GM12878 (cell line): ENCODE data around the gene SUMF2. TPM values are rescaled to one million over a fixed set of nuclear protein-coding genes. Genes with fewer than 3 reads are reported as not detected.

Experiments used
- ATAC-seq: fragments of 200-7000 bp; cut with Tn5 transposase; 3 replicates; pipeline ENCODE4 v1.9.1; 2020; ENCODE audit warnings: mild to moderate bottlenecking, moderate library complexity
- BruUV-seq: library from RNA; stranded (reverse); fragments of 400-500 nt; replicated peaks from 2 replicates; lab custom pipeline; 2021; lab: Mats Ljungman, UMichigan
- CTCF ChIA-PET: fragments of 300-600 bp; sonication (Branson Sonifier 250); formaldehyde crosslinking; extraction: SDS; loops from one replicate; lab custom pipeline; 2021; ENCODE audit warnings: inconsistent platforms; lab: Yijun Ruan, JAX
- POLR2A ChIA-PET: fragments of 350-600 bp; formaldehyde crosslinking; extraction: SDS; loops from one replicate; lab custom pipeline; 2021; ENCODE audit warnings: inconsistent platforms; lab: Charles Lee
- RAD21 ChIA-PET: fragments of 300-600 bp; sonication (Branson Sonifier 250); formaldehyde crosslinking; loops from one replicate; lab custom pipeline; 2023; ENCODE audit warnings: antibody characterized with exemption; ENCODE audit not compliant: unreplicated experiment; lab: Charles Lee
- SMC1A ChIA-PET: fragments of 300-600 bp; sonication (Branson Sonifier 250); formaldehyde crosslinking; loops from one replicate; lab custom pipeline; 2023; ENCODE audit not compliant: unreplicated experiment, uncharacterized antibody; lab: Charles Lee
- DNase-seq: peaks from one replicate; pipeline ENCODE4 v3.0.0-alpha.2; 2011; ENCODE audit warnings: low read depth, low spot score
- FAIRE-seq: peaks from 3 replicates; lab custom pipeline; 2011; peaks lifted over from hg19 to GRCh38; lab: Jason Lieb, UNC
- H2AFZ ChIP-seq: 2 replicates; pipeline ENCODE4 v1.6.0; 2011; ENCODE audit warnings: low read depth, low read length, control low read depth; ENCODE audit not compliant: control insufficient read depth
- H3K27ac ChIP-seq: 2 replicates; pipeline ENCODE4 v1.5.1; 2011; ENCODE audit warnings: control low read depth; ENCODE audit not compliant: control insufficient read depth, insufficient read depth
- H3K27me3 ChIP-seq, 2 experiments: replicated peaks in 1 of 2; 2 replicates each; pipeline versions ENCODE4 v1.6.0 to v1.6.1; 2011; ENCODE audit warnings: low read length in 1 of 2; ENCODE audit not compliant: control insufficient read depth in 2 of 2, insufficient read depth in 2 of 2
- H3K36me3 ChIP-seq, 2 experiments: 2 replicates each; pipeline ENCODE4 v1.5.1; 2011; ENCODE audit warnings: low read length in 1 of 2; ENCODE audit not compliant: control insufficient read depth in 2 of 2, insufficient read depth in 2 of 2
- H3K4me1 ChIP-seq: 2 replicates; pipeline ENCODE4 v1.6.1; 2011; ENCODE audit warnings: mild to moderate bottlenecking, low read length, moderate library complexity, mixed read lengths; ENCODE audit not compliant: control insufficient read depth, insufficient read depth
- H3K4me2 ChIP-seq: 2 replicates; pipeline ENCODE4 v1.6.0; 2011; ENCODE audit warnings: control low read depth; ENCODE audit not compliant: control insufficient read depth, insufficient read depth
- H3K4me3 ChIP-seq: fragments of 200-600 bp; sonication (generic); 2 replicates; pipeline ENCODE4 v1.5.1; 2016
- H3K79me2 ChIP-seq: 2 replicates; pipeline ENCODE4 v1.6.0; 2011; ENCODE audit warnings: low read length; ENCODE audit not compliant: control insufficient read depth, insufficient read depth
- H3K9ac ChIP-seq: 2 replicates; pipeline ENCODE4 v1.8.0; 2011; ENCODE audit warnings: low read length, control low read depth, mixed read lengths; ENCODE audit not compliant: control insufficient read depth, insufficient read depth
- H3K9me3 ChIP-seq: replicated peaks from 3 replicates; pipeline ENCODE4 v1.5.1; 2011; ENCODE audit warnings: mild to moderate bottlenecking, low read length; ENCODE audit not compliant: control insufficient read depth, insufficient read depth
- H4K20me1 ChIP-seq: 2 replicates; pipeline ENCODE4 v1.6.0; 2011; ENCODE audit not compliant: control insufficient read depth, insufficient read depth
- TCF12 ChIP-seq: IDR thresholded peaks from 2 replicates; pipeline ENCODE4 v1.6.1; 2011; ENCODE audit warnings: low read depth, mild to moderate bottlenecking, low read length
- TCF7 ChIP-seq: IDR thresholded peaks from 2 replicates; pipeline ENCODE4 v1.6.1; 2014; ENCODE audit warnings: antibody characterized with exemption, borderline replicate concordance
- YY1 ChIP-seq: IDR thresholded peaks from 2 replicates; pipeline ENCODE4 v1.6.1; 2011; ENCODE audit warnings: low read depth, mild to moderate bottlenecking, low read length
- ZSCAN29 ChIP-seq: fragments of 450-650 bp; IDR thresholded peaks from 2 replicates; pipeline ENCODE4 v1.6.1; 2017; ENCODE audit warnings: mild to moderate bottlenecking, moderate library complexity
- WGBS: methylation state at CpG from one replicate; pipeline ENCODE4 v1.1.6; 2016; ENCODE audit warnings: low lambda C conversion rate; ENCODE audit not compliant: insufficient replicate concordance, insufficient coverage; ENCODE audit errors: missing lambda C conversion rate; 5-methylcytosine and 5-hydroxymethylcytosine counted together
- in situ Hi-C: fragments of 300-500 bp; cut with MboI; formaldehyde crosslinking; loops from 9 replicates; pipeline ENCODE4 v1.14.3; 2018; ENCODE audit warnings: mixed read lengths
- intact Hi-C: fragments of 100-400 bp; cut with micrococcal nuclease; formaldehyde crosslinking; loops from one replicate; pipeline ENCODE4 v1.14.2; 2022; ENCODE audit not compliant: unreplicated experiment
- polyA plus RNA-seq, 11 experiments: library from polyadenylated mRNA; depleted of rRNA in 4 of 11; unstranded in 6 of 11; stranded (reverse) in 5 of 11; fragments of >200 nt; fragmentation: Nextera tagmentation in 4 of 11; fragmentation: Illumina TruSeq in 1 of 11; extraction: Ambion mirVana in 4 of 11; extraction: Trizol in 1 of 11; gene quantifications; 1 replicate in 1 of 11; 2 replicates in 10 of 11; pipeline versions ENCODE4 v1.2.1 to v1.2.3, GENCODE V29; 2011 to 2016; ENCODE audit warnings: inconsistent platforms in 2 of 11, missing spikeins in 2 of 11, low read depth in 1 of 11
- total RNA-seq, 4 experiments: library from RNA; depleted of rRNA in 3 of 4; stranded (reverse); fragments of >200 nt in 3 of 4; fragmentation: Illumina TruSeq in 1 of 4; extraction: Trizol in 1 of 4; gene quantifications; 2 replicates each; pipeline versions ENCODE4 v1.2.1 to v1.2.3, GENCODE V29; 2013 to 2021
- TF ChIP-seq, protein P1 (sequence below): IDR thresholded peaks from 2 replicates; pipeline ENCODE4 v1.6.1; 2011; ENCODE audit warnings: mild to moderate bottlenecking, low read depth, low read length, moderate library complexity; ENCODE audit not compliant: insufficient replicate concordance
- TF ChIP-seq, protein P2 (sequence below): fragments of 150-350 bp; IDR thresholded peaks from 2 replicates; pipeline ENCODE4 v1.6.1; 2014; ENCODE audit warnings: mild to moderate bottlenecking, low read depth, low read length
- TF ChIP-seq, protein P3 (sequence below): fragments of 450-650 bp; IDR thresholded peaks from 2 replicates; pipeline ENCODE4 v1.6.1; 2014; ENCODE audit warnings: mild to moderate bottlenecking
- TF ChIP-seq, protein P4 (sequence below): fragments of 450-650 bp; formaldehyde crosslinking; IDR thresholded peaks from 2 replicates; pipeline ENCODE4 v1.4.0; 2020; ENCODE audit warnings: mild to moderate bottlenecking, moderate library complexity
- TF ChIP-seq, protein P5 (sequence below): IDR thresholded peaks from 2 replicates; pipeline ENCODE4 v1.6.1; 2011; ENCODE audit warnings: borderline replicate concordance, low read depth, mild to moderate bottlenecking, moderate library complexity, mixed read lengths, low read length; ENCODE audit not compliant: insufficient read depth; ENCODE audit errors: extremely low read length
- TF ChIP-seq, protein P6 (sequence below): fragments of 450-650 bp; IDR thresholded peaks from 2 replicates; pipeline ENCODE4 v1.6.1; 2017; ENCODE audit warnings: antibody characterized with exemption, mild to moderate bottlenecking, moderate library complexity

The SUMF2 gene
- total and polyA plus RNA-seq, 10 of the 15 experiments (the other 5 are each of a cell fraction or from before 2014, with no cell fraction given): 39.9 to 106 (median 71.7) TPM

DNA sequence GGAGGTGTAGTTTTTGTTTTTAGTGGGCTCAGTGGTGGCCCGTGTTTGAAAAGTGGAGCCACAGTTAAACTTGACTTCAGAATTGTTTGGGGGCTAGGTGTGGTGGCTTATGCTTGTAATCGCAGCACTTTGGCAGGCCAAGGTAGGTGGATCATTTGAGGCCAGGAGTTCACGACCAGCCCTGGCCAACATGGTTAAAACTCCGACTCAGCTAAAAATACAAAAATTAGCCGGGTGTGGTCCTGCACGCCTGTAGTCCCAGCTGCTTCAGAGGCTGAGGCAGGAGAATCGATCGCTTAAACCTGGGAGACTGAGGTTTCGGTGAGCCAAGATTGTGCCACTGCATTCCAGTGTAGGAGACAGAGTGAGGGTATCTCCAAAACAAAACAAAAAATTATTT lies 10.7 kb upstream of the SUMF2 start:
- no peaks in the 10 kb centered on the region; the same call in 1 of the 2 replicates for H4K20me1 ChIP-seq
- H3K4me1 ChIP-seq: peaks cover 14% of the 10 kb centered on the region
- H3K9ac ChIP-seq: peak overlapping the region; percentile 96
- DNase-seq: no peak
- peaks cover 61% of the 10 kb centered on the region for H3K79me2 ChIP-seq
- CTCF ChIA-PET: interaction anchor here (0.6 to 2.1 kb wide), 4 partner anchors 9 to 89 kb away, joined by 3 to 5 read pairs (median 4); partner anchors contain the start of gene SUMF2
- H2AFZ ChIP-seq: no peak overlapping the region
- 82% methylated on average over 9 of the region's 9 CpGs for WGBS
- ATAC-seq: no peak
- RAD21 ChIA-PET: no interaction called here
- peak overlapping the region; percentile 72 for H3K4me2 ChIP-seq
- in situ Hi-C loops: no loop called here
- intact Hi-C loops: loop anchor here (5.0 kb wide), 2 partner anchors 481 to 516 kb away; partner anchors contain the start of gene VOPP1
- no peaks in the 10 kb centered on the region for H3K9me3 ChIP-seq
- no TSS peak for BruUV-seq
- H3K4me3 ChIP-seq: peak overlapping the region; percentile 64
- no peaks in the 10 kb centered on the region for H3K27me3 ChIP-seq
- POLR2A ChIA-PET: interaction anchor here (0.7 to 2.6 kb wide), 2 partner anchors 8 to 11 kb away, joined by 3 to 18 read pairs; partner anchors contain the start of gene SUMF2
- FAIRE-seq: no peak
- SMC1A ChIA-PET: interaction anchor here (1.5 kb wide), 1 partner anchor 9 kb away, joined by 5 read pairs; no protein-coding TSS in a partner anchor
- no peak overlapping the region for H3K27ac ChIP-seq
- peaks cover 1 to 19% of the 10 kb centered on the region in 2 experiments; a peak in 3 of 4 replicates for H3K36me3 ChIP-seq
- TF ChIP-seq ZSCAN29: no peak
- TF ChIP-seq TCF12: no peak
- TF ChIP-seq, protein P1, sequence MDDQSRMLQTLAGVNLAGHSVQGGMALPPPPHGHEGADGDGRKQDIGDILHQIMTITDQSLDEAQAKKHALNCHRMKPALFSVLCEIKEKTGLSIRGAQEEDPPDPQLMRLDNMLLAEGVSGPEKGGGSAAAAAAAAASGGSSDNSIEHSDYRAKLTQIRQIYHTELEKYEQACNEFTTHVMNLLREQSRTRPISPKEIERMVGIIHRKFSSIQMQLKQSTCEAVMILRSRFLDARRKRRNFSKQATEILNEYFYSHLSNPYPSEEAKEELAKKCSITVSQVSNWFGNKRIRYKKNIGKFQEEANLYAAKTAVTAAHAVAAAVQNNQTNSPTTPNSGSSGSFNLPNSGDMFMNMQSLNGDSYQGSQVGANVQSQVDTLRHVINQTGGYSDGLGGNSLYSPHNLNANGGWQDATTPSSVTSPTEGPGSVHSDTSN: no peak
- no peak for TF ChIP-seq YY1
- TF ChIP-seq, protein P2, sequence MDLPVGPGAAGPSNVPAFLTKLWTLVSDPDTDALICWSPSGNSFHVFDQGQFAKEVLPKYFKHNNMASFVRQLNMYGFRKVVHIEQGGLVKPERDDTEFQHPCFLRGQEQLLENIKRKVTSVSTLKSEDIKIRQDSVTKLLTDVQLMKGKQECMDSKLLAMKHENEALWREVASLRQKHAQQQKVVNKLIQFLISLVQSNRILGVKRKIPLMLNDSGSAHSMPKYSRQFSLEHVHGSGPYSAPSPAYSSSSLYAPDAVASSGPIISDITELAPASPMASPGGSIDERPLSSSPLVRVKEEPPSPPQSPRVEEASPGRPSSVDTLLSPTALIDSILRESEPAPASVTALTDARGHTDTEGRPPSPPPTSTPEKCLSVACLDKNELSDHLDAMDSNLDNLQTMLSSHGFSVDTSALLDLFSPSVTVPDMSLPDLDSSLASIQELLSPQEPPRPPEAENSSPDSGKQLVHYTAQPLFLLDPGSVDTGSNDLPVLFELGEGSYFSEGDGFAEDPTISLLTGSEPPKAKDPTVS: no peak
- TF ChIP-seq, protein P3, sequence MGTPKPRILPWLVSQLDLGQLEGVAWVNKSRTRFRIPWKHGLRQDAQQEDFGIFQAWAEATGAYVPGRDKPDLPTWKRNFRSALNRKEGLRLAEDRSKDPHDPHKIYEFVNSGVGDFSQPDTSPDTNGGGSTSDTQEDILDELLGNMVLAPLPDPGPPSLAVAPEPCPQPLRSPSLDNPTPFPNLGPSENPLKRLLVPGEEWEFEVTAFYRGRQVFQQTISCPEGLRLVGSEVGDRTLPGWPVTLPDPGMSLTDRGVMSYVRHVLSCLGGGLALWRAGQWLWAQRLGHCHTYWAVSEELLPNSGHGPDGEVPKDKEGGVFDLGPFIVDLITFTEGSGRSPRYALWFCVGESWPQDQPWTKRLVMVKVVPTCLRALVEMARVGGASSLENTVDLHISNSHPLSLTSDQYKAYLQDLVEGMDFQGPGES: no peak
- no peak for TF ChIP-seq TCF7
- TF ChIP-seq, protein P4, sequence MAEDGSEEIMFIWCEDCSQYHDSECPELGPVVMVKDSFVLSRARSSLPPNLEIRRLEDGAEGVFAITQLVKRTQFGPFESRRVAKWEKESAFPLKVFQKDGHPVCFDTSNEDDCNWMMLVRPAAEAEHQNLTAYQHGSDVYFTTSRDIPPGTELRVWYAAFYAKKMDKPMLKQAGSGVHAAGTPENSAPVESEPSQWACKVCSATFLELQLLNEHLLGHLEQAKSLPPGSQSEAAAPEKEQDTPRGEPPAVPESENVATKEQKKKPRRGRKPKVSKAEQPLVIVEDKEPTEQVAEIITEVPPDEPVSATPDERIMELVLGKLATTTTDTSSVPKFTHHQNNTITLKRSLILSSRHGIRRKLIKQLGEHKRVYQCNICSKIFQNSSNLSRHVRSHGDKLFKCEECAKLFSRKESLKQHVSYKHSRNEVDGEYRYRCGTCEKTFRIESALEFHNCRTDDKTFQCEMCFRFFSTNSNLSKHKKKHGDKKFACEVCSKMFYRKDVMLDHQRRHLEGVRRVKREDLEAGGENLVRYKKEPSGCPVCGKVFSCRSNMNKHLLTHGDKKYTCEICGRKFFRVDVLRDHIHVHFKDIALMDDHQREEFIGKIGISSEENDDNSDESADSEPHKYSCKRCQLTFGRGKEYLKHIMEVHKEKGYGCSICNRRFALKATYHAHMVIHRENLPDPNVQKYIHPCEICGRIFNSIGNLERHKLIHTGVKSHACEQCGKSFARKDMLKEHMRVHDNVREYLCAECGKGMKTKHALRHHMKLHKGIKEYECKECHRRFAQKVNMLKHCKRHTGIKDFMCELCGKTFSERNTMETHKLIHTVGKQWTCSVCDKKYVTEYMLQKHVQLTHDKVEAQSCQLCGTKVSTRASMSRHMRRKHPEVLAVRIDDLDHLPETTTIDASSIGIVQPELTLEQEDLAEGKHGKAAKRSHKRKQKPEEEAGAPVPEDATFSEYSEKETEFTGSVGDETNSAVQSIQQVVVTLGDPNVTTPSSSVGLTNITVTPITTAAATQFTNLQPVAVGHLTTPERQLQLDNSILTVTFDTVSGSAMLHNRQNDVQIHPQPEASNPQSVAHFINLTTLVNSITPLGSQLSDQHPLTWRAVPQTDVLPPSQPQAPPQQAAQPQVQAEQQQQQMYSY: no peak
- TF ChIP-seq, protein P5, sequence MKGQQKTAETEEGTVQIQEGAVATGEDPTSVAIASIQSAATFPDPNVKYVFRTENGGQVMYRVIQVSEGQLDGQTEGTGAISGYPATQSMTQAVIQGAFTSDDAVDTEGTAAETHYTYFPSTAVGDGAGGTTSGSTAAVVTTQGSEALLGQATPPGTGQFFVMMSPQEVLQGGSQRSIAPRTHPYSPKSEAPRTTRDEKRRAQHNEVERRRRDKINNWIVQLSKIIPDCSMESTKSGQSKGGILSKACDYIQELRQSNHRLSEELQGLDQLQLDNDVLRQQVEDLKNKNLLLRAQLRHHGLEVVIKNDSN: no peak
- TF ChIP-seq, protein P6, sequence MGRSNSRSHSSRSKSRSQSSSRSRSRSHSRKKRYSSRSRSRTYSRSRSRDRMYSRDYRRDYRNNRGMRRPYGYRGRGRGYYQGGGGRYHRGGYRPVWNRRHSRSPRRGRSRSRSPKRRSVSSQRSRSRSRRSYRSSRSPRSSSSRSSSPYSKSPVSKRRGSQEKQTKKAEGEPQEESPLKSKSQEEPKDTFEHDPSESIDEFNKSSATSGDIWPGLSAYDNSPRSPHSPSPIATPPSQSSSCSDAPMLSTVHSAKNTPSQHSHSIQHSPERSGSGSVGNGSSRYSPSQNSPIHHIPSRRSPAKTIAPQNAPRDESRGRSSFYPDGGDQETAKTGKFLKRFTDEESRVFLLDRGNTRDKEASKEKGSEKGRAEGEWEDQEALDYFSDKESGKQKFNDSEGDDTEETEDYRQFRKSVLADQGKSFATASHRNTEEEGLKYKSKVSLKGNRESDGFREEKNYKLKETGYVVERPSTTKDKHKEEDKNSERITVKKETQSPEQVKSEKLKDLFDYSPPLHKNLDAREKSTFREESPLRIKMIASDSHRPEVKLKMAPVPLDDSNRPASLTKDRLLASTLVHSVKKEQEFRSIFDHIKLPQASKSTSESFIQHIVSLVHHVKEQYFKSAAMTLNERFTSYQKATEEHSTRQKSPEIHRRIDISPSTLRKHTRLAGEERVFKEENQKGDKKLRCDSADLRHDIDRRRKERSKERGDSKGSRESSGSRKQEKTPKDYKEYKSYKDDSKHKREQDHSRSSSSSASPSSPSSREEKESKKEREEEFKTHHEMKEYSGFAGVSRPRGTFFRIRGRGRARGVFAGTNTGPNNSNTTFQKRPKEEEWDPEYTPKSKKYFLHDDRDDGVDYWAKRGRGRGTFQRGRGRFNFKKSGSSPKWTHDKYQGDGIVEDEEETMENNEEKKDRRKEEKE: no peak
